ENCODE data around the gene PROB1. TPM values are rescaled to one million over a fixed set of nuclear protein-coding genes. Genes with fewer than 3 reads are reported as not detected.
A peak's percentile ranks its signal among the peaks of the same experiment; 100 is the strongest.

Gene PROB1
- total and polyA plus RNA-seq, 9 of the 15 experiments (the other 6 are each of a cell fraction or from before 2014, with no cell fraction given), result 0.01 to 1.8 (median 0.47) TPM

- no peak for TF ChIP-seq FOXO4 (CRISPR knock-in tag; IDR thresholded peaks at IDR 0.05)
- no peak for TF ChIP-seq RBM15 (IDR thresholded peaks at IDR 0.05; ENCODE audit: insufficient read depth, low read length)
- peak; percentile 65 for TF ChIP-seq RBBP5 (IDR thresholded peaks at IDR 0.05; ENCODE audit: borderline replicate concordance, insufficient read depth, low read length, poor library complexity, severe bottlenecking)
- no peak for TF ChIP-seq MEF2A (IDR thresholded peaks at IDR 0.05; ENCODE audit: control insufficient read depth, low read depth, low read length)
- TF ChIP-seq ZNF175 (CRISPR knock-in tag; IDR thresholded peaks at IDR 0.05; ENCODE audit: low read depth), result no peak
- TF ChIP-seq E2F6 (IDR thresholded peaks at IDR 0.05; ENCODE audit: borderline replicate concordance in 1 of 2, extremely low read depth in 1 of 2, insufficient read depth in 1 of 2, insufficient read length in 1 of 2, low read depth in 1 of 2, low read length in 1 of 2, poor library complexity in 1 of 2, severe bottlenecking in 1 of 2), result peak in 1 of 2 experiments; percentile 19
- 0 out of 2 replicates have a peak, but pooled peaks have one; percentile 30 for TF ChIP-seq HINFP (tag; conservative IDR thresholded peaks at IDR 0.05; ENCODE audit: low read depth)
- TF ChIP-seq RCOR1 (IDR thresholded peaks at IDR 0.05; ENCODE audit: borderline replicate concordance in 1 of 2, low read depth in 2 of 2, low read length in 2 of 2), result peak; percentile 59 to 80; a peak in 2 of 4 replicates
- peak; percentile 63 to 76 for TF ChIP-seq NRF1 (conservative IDR thresholded peaks at IDR 0.05 in 1 of 2, IDR thresholded peaks at IDR 0.05 in 1 of 2)
- TF ChIP-seq SMAD4 (CRISPR knock-in tag; conservative IDR thresholded peaks at IDR 0.05), result peak; percentile 49; the same call in 1 of the 2 replicates
- no peak for TF ChIP-seq ZNF589 (CRISPR knock-in tag; IDR thresholded peaks at IDR 0.05; ENCODE audit: low read depth)
- TF ChIP-seq ZFP30 (CRISPR knock-in tag; IDR thresholded peaks at IDR 0.05; ENCODE audit: borderline replicate concordance), result no peak
- no peak for TF ChIP-seq ZNF668 (CRISPR knock-in tag; IDR thresholded peaks at IDR 0.05)
- TF ChIP-seq TGIF2 (CRISPR knock-in tag; IDR thresholded peaks at IDR 0.05), result no peak
- TF ChIP-seq ZNF551 (CRISPR knock-in tag; IDR thresholded peaks at IDR 0.05), result no peak
- TF ChIP-seq, protein P1, sequence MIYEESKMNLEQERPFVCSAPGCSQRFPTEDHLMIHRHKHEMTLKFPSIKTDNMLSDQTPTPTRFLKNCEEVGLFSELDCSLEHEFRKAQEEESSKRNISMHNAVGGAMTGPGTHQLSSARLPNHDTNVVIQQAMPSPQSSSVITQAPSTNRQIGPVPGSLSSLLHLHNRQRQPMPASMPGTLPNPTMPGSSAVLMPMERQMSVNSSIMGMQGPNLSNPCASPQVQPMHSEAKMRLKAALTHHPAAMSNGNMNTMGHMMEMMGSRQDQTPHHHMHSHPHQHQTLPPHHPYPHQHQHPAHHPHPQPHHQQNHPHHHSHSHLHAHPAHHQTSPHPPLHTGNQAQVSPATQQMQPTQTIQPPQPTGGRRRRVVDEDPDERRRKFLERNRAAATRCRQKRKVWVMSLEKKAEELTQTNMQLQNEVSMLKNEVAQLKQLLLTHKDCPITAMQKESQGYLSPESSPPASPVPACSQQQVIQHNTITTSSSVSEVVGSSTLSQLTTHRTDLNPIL (CRISPR knock-in tag; IDR thresholded peaks at IDR 0.05), result no peak
- no peak for TF ChIP-seq XRCC5 (IDR thresholded peaks at IDR 0.05; ENCODE audit: low read depth, low read length)
Measured at GRCh38 chr5:139439013-139439903, 44.4 kb upstream of the PROB1 start, which contains the start of gene DNAJC18 (continued).
